Colonic mucosa (tissue), 4 donors: ENCODE measurements around the gene PEX12. TPM values are rescaled to one million over a fixed set of nuclear protein-coding genes. Genes with fewer than 3 reads are reported as not detected.
A peak's percentile ranks its signal among the peaks of the same experiment; 100 is the strongest.

Source experiments
- DNase-seq: peaks from one replicate; pipeline ENCODE4 v3.0.0-alpha.2; 2020
- H3K27ac ChIP-seq: fragments of 200-600 bp; one replicate; pipeline ENCODE4 v1.8.0; 2021
- H3K27me3 ChIP-seq: fragments of 200-600 bp; one replicate; pipeline ENCODE4 v1.8.0; 2021
- H3K36me3 ChIP-seq: fragments of 200-600 bp; one replicate; pipeline ENCODE4 v1.8.0; 2021
- H3K4me1 ChIP-seq: fragments of 200-600 bp; one replicate; pipeline ENCODE4 v1.8.0; 2021; ENCODE audit warnings: mild to moderate bottlenecking
- H3K4me3 ChIP-seq: fragments of 200-600 bp; one replicate; pipeline ENCODE4 v1.8.0; 2021
- H3K9ac ChIP-seq, 2 donors: one replicate each; pipeline ENCODE4 v1.7.0; 2013; ENCODE audit warnings: control low read depth in 2 of 2, low read depth in 2 of 2, low read length in 2 of 2
- H3K9me3 ChIP-seq: fragments of 200-600 bp; one replicate; pipeline ENCODE4 v1.8.0; 2021
- CTCF ChIP-seq: fragments of 200-600 bp; IDR thresholded peaks from one replicate; pipeline ENCODE4 v1.8.0; 2022; ENCODE audit warnings: antibody characterized with exemption, mild to moderate bottlenecking
- intact Hi-C: fragments of 100-400 bp; cut with DNase I; formaldehyde crosslinking; loops from one replicate; pipeline ENCODE4 v1.14.1; 2022
- total RNA-seq, 2 donors: library from RNA; stranded (reverse); fragmentation: NEBNext Ultra II Directional in 1 of 2; extraction: Animal tissue kit (Norgen Biotek cat#: 25700) in 1 of 2; gene quantifications; one replicate each; pipeline ENCODE4 v1.2.1, GENCODE V29; 2021
- donor health status: healthy.
- donor health status: DM: no; HTN: no; CAD: no.
- donor health status: DM: no; HTN: no; CAD: no.

Gene PEX12
- total RNA-seq, 2 donors from 2014 or later = 2.6 to 5.9 TPM

- Histone ChIP-seq H3K4me3 (no peak overlapping the region), H3K27me3 (no peaks in the 10 kb centered on the region), H3K9me3 (no peaks in the 10 kb centered on the region), H3K27ac (no peak overlapping the region), H3K9ac (no peak overlapping the region), H3K36me3 (no peaks in the 10 kb centered on the region), H3K4me1 (no peaks in the 10 kb centered on the region)
- no peak for TF ChIP-seq CTCF
- no peak for DNase-seq
- intact Hi-C loops = no loop called here
Measured at GRCh38 chr17:35543856-35544255, 34.5 kb downstream of the PEX12 start.

- H3K36me3 ChIP-seq = no peaks in the 10 kb centered on the region
- H3K9me3 ChIP-seq = no peaks in the 10 kb centered on the region
- H3K4me3 ChIP-seq = no peak overlapping the region
- DNase-seq = no peak
- intact Hi-C loops = no loop called here
- no peak for TF ChIP-seq CTCF
- H3K9ac ChIP-seq = no peak overlapping the region
- no peaks in the 10 kb centered on the region for H3K27me3 ChIP-seq
- no peaks in the 10 kb centered on the region for H3K4me1 ChIP-seq
- no peak overlapping the region for H3K27ac ChIP-seq
Measured at GRCh38 chr17:35542990-35543389, 35.4 kb downstream of the PEX12 start.

GRCh38 chr17:35541434-35541833, 36.9 kb downstream of the PEX12 start:
- intact Hi-C loops = no loop called here
- no peaks in the 10 kb centered on the region for H3K27me3 ChIP-seq
- H3K4me1 ChIP-seq = no peaks in the 10 kb centered on the region
- TF ChIP-seq CTCF = no peak
- peak overlapping the region in 1 of 2 donors; percentile 1 for H3K9ac ChIP-seq
- no peaks in the 10 kb centered on the region for H3K9me3 ChIP-seq
- H3K4me3 ChIP-seq = no peak overlapping the region
- DNase-seq = no peak
- H3K36me3 ChIP-seq = no peaks in the 10 kb centered on the region
- H3K27ac ChIP-seq = peak overlapping the region; percentile 35

GRCh38 chr17:35540589-35541404, 37.6 kb downstream of the PEX12 start:
- intact Hi-C loops = no loop called here
- Histone ChIP-seq H3K27ac (peak overlapping the region; percentile 35), H3K27me3 (no peaks in the 10 kb centered on the region), H3K4me1 (no peaks in the 10 kb centered on the region), H3K36me3 (no peaks in the 10 kb centered on the region), H3K4me3 (peak overlapping the region; percentile 18), H3K9me3 (no peaks in the 10 kb centered on the region), H3K9ac (peak overlapping the region in 1 of 2 donors; percentile 63)
- peak; percentile 43 for DNase-seq
- TF ChIP-seq CTCF = no peak

GRCh38 chr17:35539659-35540026, 38.7 kb downstream of the PEX12 start:
- no peak for DNase-seq
- H3K9ac ChIP-seq = no peak overlapping the region
- no peak overlapping the region for H3K4me3 ChIP-seq
- TF ChIP-seq CTCF = peak; percentile 7
- H3K27me3 ChIP-seq = no peaks in the 10 kb centered on the region
- intact Hi-C loops = loop anchor here (10.0 kb wide), 1 partner anchor 365 kb away; no protein-coding TSS in a partner anchor
- no peaks in the 10 kb centered on the region for H3K36me3 ChIP-seq
- H3K9me3 ChIP-seq = no peaks in the 10 kb centered on the region
- no peaks in the 10 kb centered on the region for H3K4me1 ChIP-seq
- peak overlapping the region; percentile 6 for H3K27ac ChIP-seq
